GM12892 (cell line): ENCODE data around the gene SPATA3.

ENCODE experiments used
- DNase-seq: peaks from one replicate; pipeline ENCODE4 v3.0.0; 2011; ENCODE audit not compliant: insufficient read length
- FAIRE-seq: peaks from 2 replicates; lab custom pipeline; 2011; peaks lifted over from hg19 to GRCh38; lab: Jason Lieb, UNC
- POLR2A ChIP-seq: IDR thresholded peaks from 2 replicates; pipeline ENCODE4 v1.6.1; 2011; ENCODE audit warnings: low read depth, low read length, control low read depth
- POLR2AphosphoS5 ChIP-seq: IDR thresholded peaks from 2 replicates; pipeline ENCODE4 v1.6.1; 2011; ENCODE audit warnings: low read depth, low read length, control low read depth
- TAF1 ChIP-seq: IDR thresholded peaks from 2 replicates; pipeline ENCODE4 v1.6.1; 2011; ENCODE audit warnings: low read depth, mild to moderate bottlenecking, control low read depth, low read length, borderline replicate concordance

Gene SPATA3

GRCh38 chr2:231037202-231037730 lies 41.3 kb downstream of the SPATA3 start, which contains the start of gene C2orf72:
TSS of gene C2orf72 (plus strand) at chr2:231037523. CDS start at chr2:231037566, 43 bp downstream.
- TF ChIP-seq POLR2AphosphoS5 (no peak), POLR2A (no peak), TAF1 (no peak)
- DNase-seq = peak; percentile 36
- FAIRE-seq = no peak

DNA sequence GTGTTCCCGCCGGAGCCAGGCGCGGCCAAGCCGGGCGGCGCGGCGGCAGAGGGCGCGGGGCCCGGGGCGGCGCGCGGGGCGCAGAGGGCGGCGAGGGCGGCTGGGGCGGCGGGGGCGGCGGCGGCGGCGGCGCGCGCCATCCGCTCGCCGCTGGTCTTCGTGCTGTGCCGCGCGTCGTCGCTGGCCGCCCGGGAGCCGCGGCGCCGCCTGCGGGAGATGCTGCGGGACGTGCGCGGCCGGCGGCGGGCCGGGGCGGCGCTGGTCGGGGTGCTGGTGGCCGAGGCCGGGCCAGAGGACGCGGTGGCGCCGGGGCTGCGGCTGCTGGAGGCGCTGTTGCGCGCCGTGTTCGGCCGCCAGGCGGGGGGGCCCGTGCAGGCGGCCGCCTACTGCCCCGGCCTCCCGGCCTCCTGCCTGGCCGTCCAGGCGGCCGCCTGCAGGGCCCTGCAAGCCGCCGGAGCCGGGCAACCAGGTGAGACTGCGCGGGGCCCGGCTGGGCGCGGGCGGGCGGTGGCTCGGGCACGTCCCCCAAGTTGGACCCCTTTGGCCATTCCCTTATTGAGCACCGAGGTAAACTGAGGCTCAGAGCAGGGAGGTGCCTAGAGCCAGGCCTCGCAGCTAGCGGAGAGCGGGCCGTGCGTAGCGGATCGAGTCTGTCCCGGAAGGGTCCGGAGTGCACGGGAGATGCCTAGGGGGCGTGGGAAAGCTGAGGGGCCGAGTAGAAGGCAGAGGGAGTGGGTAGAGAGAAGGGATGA lies 42.0 kb downstream of the SPATA3 start:
- FAIRE-seq (no peak), DNase-seq (peak; percentile 38)
- TF ChIP-seq POLR2AphosphoS5 (no peak), TAF1 (no peak)

- FAIRE-seq (no peak), DNase-seq (no peak)
- TF ChIP-seq POLR2AphosphoS5 (no peak), TAF1 (no peak), POLR2A (no peak)
Measured at GRCh38 chr2:231038483-231039293, 42.8 kb downstream of the SPATA3 start.

DNA sequence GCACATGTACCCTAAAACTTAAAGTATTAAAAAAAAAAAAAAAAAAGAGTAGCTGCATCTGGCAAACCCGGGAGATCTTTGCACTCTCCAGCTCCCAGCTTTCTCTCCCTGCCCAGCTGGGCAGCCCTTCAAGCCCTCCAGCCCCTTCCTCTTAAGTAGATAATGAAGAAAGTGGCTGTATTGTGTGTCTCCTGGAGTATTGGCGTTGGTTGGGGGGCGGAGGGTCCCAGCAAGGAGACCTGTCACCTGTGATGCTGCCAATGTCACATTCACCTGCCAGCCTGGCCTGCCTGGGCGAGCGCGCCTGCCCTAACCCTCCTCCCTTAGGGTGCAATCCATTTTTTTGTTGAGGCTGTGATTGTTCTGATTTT lies 43.4 kb downstream of the SPATA3 start:
- TF ChIP-seq POLR2AphosphoS5 = no peak
- no peak for TF ChIP-seq POLR2A
- no peak for TF ChIP-seq TAF1
- DNase-seq (no peak), FAIRE-seq (no peak)

DNA sequence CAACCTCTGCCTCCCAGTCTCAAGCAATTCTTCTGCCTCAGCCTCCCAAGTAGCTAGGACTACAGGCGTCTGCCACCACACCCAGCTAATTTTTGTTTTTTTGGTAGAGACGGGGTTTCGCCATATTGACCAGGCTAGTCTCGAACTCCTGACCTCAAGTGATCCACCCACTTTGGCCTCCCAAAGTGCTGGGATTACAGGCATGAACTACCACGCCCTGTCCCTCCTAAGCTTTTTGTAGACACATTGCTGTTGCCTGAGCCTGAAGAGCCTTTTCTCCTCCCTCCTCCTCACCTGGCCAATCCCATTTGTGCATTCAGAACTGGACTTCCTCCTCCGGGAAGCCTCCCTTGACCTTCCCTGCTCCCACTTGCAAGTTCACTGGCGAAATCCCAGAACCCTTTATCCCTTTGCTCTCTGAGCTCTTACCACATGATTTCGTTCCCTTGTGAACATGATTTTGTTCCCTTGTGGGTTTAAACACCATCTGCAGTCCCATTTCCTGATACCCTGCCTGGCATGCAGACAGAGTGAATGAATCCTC lies 44.0 kb downstream of the SPATA3 start:
- no peak for FAIRE-seq
- DNase-seq = no peak
- no peak for TF ChIP-seq POLR2A
- no peak for TF ChIP-seq TAF1
- no peak for TF ChIP-seq POLR2AphosphoS5

- no peak for FAIRE-seq
- DNase-seq = no peak
- TF ChIP-seq POLR2AphosphoS5 (no peak), TAF1 (no peak), POLR2A (no peak)
Measured at GRCh38 chr2:231041061-231041689, 45.3 kb downstream of the SPATA3 start.

DNA sequence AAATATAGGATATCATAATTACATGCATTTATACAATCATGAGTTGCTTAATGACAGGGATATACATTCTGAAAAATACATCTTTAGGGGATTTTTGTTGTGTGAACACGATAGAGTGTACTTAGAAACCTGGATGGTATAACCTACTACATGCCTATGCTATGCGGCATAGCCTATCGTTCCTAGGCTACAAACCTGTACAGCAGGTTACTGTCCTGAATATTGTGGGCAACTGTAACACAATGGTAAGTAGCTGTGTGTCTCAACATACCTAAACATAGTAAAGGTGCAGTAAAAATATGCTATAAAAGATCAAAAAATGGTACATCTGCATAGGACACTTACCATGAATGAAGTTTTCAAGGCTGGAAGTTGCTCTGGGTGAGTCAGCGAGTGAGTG lies 47.9 kb downstream of the SPATA3 start:
- TF ChIP-seq POLR2AphosphoS5 = no peak
- no peak for TF ChIP-seq TAF1
- no peak for TF ChIP-seq POLR2A
- FAIRE-seq (no peak), DNase-seq (no peak)

DNA sequence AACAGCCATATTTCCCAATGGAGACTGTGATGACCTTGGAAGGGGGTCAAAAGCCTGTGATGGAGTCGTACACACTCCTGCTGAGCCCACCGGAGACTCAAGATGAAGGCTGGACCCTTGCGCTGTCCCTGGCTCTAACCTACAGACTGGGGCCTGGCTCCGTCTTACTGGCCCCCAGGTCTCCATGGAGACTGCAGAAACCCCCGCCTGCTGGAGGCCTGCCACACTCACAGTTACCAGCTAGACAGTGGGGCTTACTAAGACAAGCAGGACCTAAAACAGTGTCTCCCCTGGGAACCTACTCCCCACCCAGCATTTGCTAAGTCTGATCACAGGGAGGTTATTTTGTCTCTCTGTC lies 51.0 kb downstream of the SPATA3 start:
- TF ChIP-seq POLR2A (no peak), POLR2AphosphoS5 (no peak), TAF1 (no peak)
- DNase-seq (no peak), FAIRE-seq (no peak)

DNA sequence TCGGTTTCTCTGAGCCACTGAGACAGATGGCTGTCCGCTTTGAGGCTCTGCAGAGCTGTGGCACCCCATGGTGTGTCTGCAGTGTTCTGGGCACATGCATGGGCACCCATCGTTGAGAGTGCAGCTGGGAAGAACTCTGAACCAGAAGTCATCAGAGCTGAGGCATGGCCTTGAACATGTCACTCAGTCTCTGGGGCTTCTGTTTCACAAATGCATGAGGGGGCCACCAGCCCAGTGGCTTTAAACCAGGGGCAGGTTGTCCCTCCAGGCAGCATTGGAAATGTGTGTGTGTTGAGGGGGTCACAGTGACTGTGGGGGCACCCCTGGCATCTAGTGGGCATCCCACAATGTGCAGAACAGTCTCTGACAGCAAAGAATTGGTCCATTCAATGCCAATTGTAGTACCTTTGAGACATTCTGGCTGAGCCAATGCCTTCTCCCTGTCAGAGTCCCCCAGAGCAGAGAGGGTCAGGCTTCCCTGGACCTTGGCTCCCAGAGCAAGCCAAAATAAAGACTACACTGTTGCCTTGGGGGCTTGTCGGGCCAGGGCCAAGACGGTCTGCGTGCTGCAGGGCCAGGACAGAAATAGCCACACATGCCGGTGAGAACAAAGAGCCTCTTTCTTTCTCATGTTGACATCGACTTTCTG lies 51.5 kb downstream of the SPATA3 start:
- no peak for FAIRE-seq
- no peak for DNase-seq
- TF ChIP-seq TAF1 = no peak
- TF ChIP-seq POLR2A = no peak
- TF ChIP-seq POLR2AphosphoS5 = no peak

GRCh38 chr2:231047923-231048915 lies 52.3 kb downstream of the SPATA3 start:
- TF ChIP-seq POLR2AphosphoS5 = no peak
- no peak for TF ChIP-seq TAF1
- TF ChIP-seq POLR2A = no peak
- no peak for DNase-seq
- no peak for FAIRE-seq
